HepG2 (cell line): ENCODE results near the gene TMEM232. TPM values are rescaled to one million over a fixed set of nuclear protein-coding genes. Genes with fewer than 3 reads are reported as not detected.

Experiments
- ATAC-seq: fragments of 200-7000 bp; cut with Tn5 transposase; 3 replicates; pipeline ENCODE4 v1.9.1; 2020; ENCODE audit warnings: mild to moderate bottlenecking, moderate library complexity
- BruUV-seq: library from RNA; stranded (reverse); fragments of 400-500 nt; replicated peaks from 2 replicates; lab custom pipeline; 2021; lab: Mats Ljungman, UMichigan
- CTCF ChIA-PET: fragments of 300-600 bp; formaldehyde crosslinking; extraction: SDS; loops from one replicate; lab custom pipeline; 2021; ENCODE audit warnings: low total read pairs, inconsistent platforms, low intra/inter-chr PET ratio; lab: Yijun Ruan, JAX
- POLR2A ChIA-PET: fragments of 350-600 bp; sonication (Branson Sonifier 250); formaldehyde crosslinking; loops from one replicate; lab custom pipeline; 2020; ENCODE audit warnings: antibody characterized with exemption, inconsistent platforms; lab: Yijun Ruan, JAX
- DNase-seq: peaks from one replicate; pipeline ENCODE4 v3.0.0-alpha.2; 2015; ENCODE audit warnings: low spot score
- FAIRE-seq: peaks from 3 replicates; lab custom pipeline; 2011; peaks lifted over from hg19 to GRCh38; lab: Jason Lieb, UNC
- H2AFZ ChIP-seq: one replicate; pipeline ENCODE4 v1.6.1; 2011; ENCODE audit warnings: low read length, inconsistent platforms
- H3K27ac ChIP-seq: fragments of 300-600 bp; 3 replicates; pipeline ENCODE4 v1.8.0; 2011; ENCODE audit warnings: mixed run types, mild to moderate bottlenecking, mixed read lengths, low read length, inconsistent platforms; ENCODE audit not compliant: insufficient read depth; ENCODE audit errors: extremely low read length
- H3K27me3 ChIP-seq, 2 experiments: fragments of 200-600 bp in 1 of 2; 2 replicates in 1 of 2; 3 replicates in 1 of 2; pipeline versions ENCODE4 v1.6.0 to v1.8.0; 2011; ENCODE audit warnings: low read length in 2 of 2, mild to moderate bottlenecking in 2 of 2, moderate library complexity in 2 of 2, inconsistent platforms in 1 of 2; ENCODE audit not compliant: insufficient read depth in 2 of 2, control insufficient read depth in 1 of 2
- H3K36me3 ChIP-seq, 2 experiments: fragments of 200-600 bp in 1 of 2; replicated peaks in 1 of 2; 2 replicates in 1 of 2; 3 replicates in 1 of 2; pipeline versions ENCODE4 v1.5.1 to v1.8.0; 2011; ENCODE audit warnings: low read length in 2 of 2, inconsistent platforms in 1 of 2; ENCODE audit not compliant: insufficient read depth in 2 of 2, control insufficient read depth in 1 of 2
- H3K4me1 ChIP-seq: 2 replicates; pipeline ENCODE4 v1.5.1; 2012; ENCODE audit warnings: low read length, inconsistent platforms; ENCODE audit not compliant: insufficient read depth
- H3K4me2 ChIP-seq: 2 replicates; pipeline ENCODE4 v1.6.0; 2011; ENCODE audit warnings: low read depth, low read length, inconsistent platforms
- H3K4me3 ChIP-seq, 3 experiments: fragments of 200-600 bp in 1 of 3; sonication (generic), shearing (Covaris generic) in 1 of 3; replicated peaks in 1 of 3; 2 replicates each; pipeline ENCODE4 v1.5.1; 2011 to 2016; ENCODE audit warnings: low read length in 3 of 3, inconsistent platforms in 2 of 3, low read depth in 2 of 3, mild to moderate bottlenecking in 2 of 3, control low read depth in 1 of 3, mixed read lengths in 1 of 3; ENCODE audit not compliant: insufficient read depth in 1 of 3
- H3K79me2 ChIP-seq: one replicate; pipeline ENCODE4 v1.6.1; 2011; ENCODE audit warnings: low read length, inconsistent platforms; ENCODE audit not compliant: insufficient read depth
- H3K9ac ChIP-seq: 2 replicates; pipeline ENCODE4 v1.6.0; 2011; ENCODE audit warnings: mild to moderate bottlenecking, low read depth, low read length, inconsistent platforms; ENCODE audit not compliant: insufficient read depth
- H3K9me3 ChIP-seq: 2 replicates; pipeline ENCODE4 v1.5.1; 2012; ENCODE audit warnings: mild to moderate bottlenecking, low read length
- H4K20me1 ChIP-seq: 2 replicates; pipeline ENCODE4 v1.6.0; 2011; ENCODE audit warnings: inconsistent platforms, mild to moderate bottlenecking, low read length, moderate library complexity; ENCODE audit not compliant: insufficient read depth
- ZC3H4 ChIP-seq: sonication (generic); formaldehyde crosslinking; IDR thresholded peaks from 2 replicates; pipeline ENCODE4 v1.4.0; 2020; ENCODE audit warnings: missing genetic modification reagents, borderline replicate concordance
- WGBS: methylation state at CpG from one replicate; pipeline ENCODE4 v1.1.6; 2017; ENCODE audit warnings: low lambda C conversion rate; 5-methylcytosine and 5-hydroxymethylcytosine counted together
- in situ Hi-C: cut with HindIII; loops from 2 replicates; pipeline ENCODE4 v1.10.0; 2017; ENCODE audit warnings: low pct_unique_long_range_greater_than_20kb; ENCODE audit not compliant: extremely low pct_ligation_motif_present
- intact Hi-C: fragments of 100-400 bp; cut with micrococcal nuclease; formaldehyde crosslinking; loops from one replicate; pipeline ENCODE4 v1.10.0; 2022; ENCODE audit not compliant: unreplicated experiment
- polyA plus RNA-seq, 8 experiments: library from polyadenylated mRNA; depleted of rRNA in 3 of 8; stranded (reverse) in 7 of 8; unstranded in 1 of 8; fragments of >200 nt; fragmentation: Illumina TruSeq in 4 of 8; extraction: Trizol in 4 of 8; gene quantifications; 2 replicates each; pipeline versions ENCODE4 v1.2.1 to v1.2.3, GENCODE V29; 2011 to 2016; ENCODE audit warnings: low read depth in 4 of 8, missing spikeins in 1 of 8, mixed read lengths in 1 of 8; ENCODE audit not compliant: insufficient read depth in 1 of 8
- total RNA-seq, 5 experiments: library from RNA; depleted of rRNA; stranded (reverse); fragments of >200 nt; fragmentation: Illumina TruSeq; extraction: Trizol; gene quantifications; 2 replicates each; pipeline ENCODE4 v1.2.3, GENCODE V29; 2016; ENCODE audit warnings: low read depth in 1 of 5
- TF ChIP-seq, protein P1 (sequence below): sonication (generic); formaldehyde crosslinking; IDR thresholded peaks from 2 replicates; pipeline ENCODE4 v1.5.0; 2020; ENCODE audit warnings: missing genetic modification reagents, mild to moderate bottlenecking, borderline replicate concordance
- TF ChIP-seq, protein P2 (sequence below): sonication (generic); formaldehyde crosslinking; IDR thresholded peaks from 2 replicates; pipeline ENCODE4 v1.4.0; 2020; ENCODE audit warnings: low read depth, mild to moderate bottlenecking, missing genetic modification reagents
- TF ChIP-seq, protein P3 (sequence below), 2 experiments: sonication (generic) in 1 of 2; formaldehyde crosslinking in 1 of 2; IDR thresholded peaks; 2 replicates each; pipeline versions ENCODE4 v1.5.1 to v1.6.1; 2011 to 2020; ENCODE audit warnings: borderline replicate concordance in 1 of 2, low read depth in 1 of 2, low read length in 1 of 2, mild to moderate bottlenecking in 1 of 2, missing genetic modification reagents in 1 of 2, moderate library complexity in 1 of 2

The TMEM232 gene
- total and polyA plus RNA-seq, 2 of the 13 experiments (the other 11 are each of a cell fraction or from before 2014, with no cell fraction given) = 0.29 to 0.71 TPM

DNA sequence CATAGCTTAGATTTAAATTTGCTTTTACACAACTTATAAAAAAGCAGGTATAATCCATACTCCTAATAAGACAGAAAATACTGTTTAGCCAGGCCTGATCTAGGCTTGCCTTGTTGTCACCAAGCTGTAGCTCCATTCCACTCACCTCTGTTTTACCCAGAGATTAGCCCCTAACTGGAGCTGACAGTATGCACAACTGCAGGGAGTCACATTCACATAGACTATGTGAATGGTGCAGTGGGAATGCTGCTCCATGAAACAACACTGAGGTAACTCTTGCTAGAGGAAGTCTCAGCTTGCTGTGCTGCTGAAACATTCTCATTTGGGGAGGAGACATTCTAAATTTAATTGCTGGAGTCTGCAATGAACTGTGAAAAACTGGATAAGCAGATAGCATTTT is 209.1 kb downstream of the TMEM232 start (continued):
- TF ChIP-seq, protein P1, sequence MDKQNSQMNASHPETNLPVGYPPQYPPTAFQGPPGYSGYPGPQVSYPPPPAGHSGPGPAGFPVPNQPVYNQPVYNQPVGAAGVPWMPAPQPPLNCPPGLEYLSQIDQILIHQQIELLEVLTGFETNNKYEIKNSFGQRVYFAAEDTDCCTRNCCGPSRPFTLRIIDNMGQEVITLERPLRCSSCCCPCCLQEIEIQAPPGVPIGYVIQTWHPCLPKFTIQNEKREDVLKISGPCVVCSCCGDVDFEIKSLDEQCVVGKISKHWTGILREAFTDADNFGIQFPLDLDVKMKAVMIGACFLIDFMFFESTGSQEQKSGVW = no peak
- TF ChIP-seq, all 625 proteins: peak for 0

DNA sequence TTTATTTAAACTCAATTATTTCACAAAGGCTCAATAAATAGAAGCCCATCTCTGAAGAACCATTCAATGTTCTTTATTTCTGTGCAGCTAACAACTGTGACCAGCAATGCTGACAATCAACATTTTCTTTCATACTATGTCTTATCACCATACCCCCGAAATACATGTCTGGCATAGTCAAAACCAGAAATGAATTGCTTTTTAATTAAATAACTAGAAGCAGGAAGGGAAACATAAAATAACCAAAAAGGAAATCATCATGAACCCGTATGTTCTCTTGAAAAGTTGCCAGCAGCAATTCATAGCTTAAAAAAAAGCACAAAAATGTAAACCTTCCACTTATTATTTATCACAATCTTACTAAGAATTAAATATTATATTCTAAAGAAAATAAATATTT is 212.4 kb downstream of the TMEM232 start:
- Histone ChIP-seq H3K27me3 (no peaks in the 10 kb centered on the region), H3K9ac (no peak overlapping the region), H3K4me2 (no peak overlapping the region), H3K4me3 (no peak overlapping the region), H3K9me3 (no peaks in the 10 kb centered on the region), H3K4me1 (no peaks in the 10 kb centered on the region), H3K27ac (no peak overlapping the region), H2AFZ (no peak overlapping the region), H3K36me3 (no peaks in the 10 kb centered on the region), H3K79me2 (no peaks in the 10 kb centered on the region), H4K20me1 (no peaks in the 10 kb centered on the region)
- ChIA-PET CTCF (no interaction called here), POLR2A (no interaction called here)
- no peak for TF ChIP-seq ZC3H4 (CRISPR knock-in tag)
- TF ChIP-seq, protein P2, sequence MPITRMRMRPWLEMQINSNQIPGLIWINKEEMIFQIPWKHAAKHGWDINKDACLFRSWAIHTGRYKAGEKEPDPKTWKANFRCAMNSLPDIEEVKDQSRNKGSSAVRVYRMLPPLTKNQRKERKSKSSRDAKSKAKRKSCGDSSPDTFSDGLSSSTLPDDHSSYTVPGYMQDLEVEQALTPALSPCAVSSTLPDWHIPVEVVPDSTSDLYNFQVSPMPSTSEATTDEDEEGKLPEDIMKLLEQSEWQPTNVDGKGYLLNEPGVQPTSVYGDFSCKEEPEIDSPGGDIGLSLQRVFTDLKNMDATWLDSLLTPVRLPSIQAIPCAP (CRISPR knock-in tag) = no peak
- TF ChIP-seq, protein P3, sequence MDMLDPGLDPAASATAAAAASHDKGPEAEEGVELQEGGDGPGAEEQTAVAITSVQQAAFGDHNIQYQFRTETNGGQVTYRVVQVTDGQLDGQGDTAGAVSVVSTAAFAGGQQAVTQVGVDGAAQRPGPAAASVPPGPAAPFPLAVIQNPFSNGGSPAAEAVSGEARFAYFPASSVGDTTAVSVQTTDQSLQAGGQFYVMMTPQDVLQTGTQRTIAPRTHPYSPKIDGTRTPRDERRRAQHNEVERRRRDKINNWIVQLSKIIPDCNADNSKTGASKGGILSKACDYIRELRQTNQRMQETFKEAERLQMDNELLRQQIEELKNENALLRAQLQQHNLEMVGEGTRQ (IDR thresholded peaks at IDR 0.05; ENCODE audit: low read depth, low read length) = no peak
- TF ChIP-seq, protein P3 (CRISPR knock-in tag; IDR thresholded peaks at IDR 0.05; ENCODE audit: borderline replicate concordance) = no peak
- BruUV-seq = no TSS peak
- ATAC-seq (no peak), DNase-seq (no peak), FAIRE-seq (no peak)
- in situ Hi-C loops (no loop called here), intact Hi-C loops (no loop called here)
- WGBS = 0% methylated on average over 2 of the region's 2 CpGs
